ENCODE data around the gene CSNK1G2. TPM values are rescaled to one million over a fixed set of nuclear protein-coding genes. Genes with fewer than 3 reads are reported as not detected.

CSNK1G2 gene
- total RNA-seq, 4 donors from 2014 or later: 17.3 to 50.9 (median 26.2) TPM

DNA sequence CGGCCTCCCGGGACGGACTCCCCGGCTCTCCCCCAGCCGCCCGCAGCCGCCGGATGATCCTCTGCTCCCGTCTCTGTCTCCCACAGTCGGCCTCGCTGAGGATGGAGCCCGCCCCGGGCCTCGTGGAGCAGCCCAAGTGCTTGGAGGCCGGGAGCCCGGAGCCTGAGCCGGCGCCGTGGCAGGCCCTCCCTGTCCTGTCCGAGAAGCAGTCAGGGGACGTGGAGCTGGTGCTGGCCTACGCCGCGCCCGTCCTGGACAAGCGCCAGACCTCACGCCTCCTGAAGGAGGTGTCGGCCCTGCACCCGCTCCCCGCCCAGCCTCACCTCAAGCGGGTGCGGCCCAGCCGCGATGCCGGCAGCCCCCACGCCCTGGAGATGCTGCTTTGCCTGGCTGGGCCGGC is 29.0 kb upstream of the CSNK1G2 start:
- TF ChIP-seq CTCF (IDR thresholded peaks at IDR 0.05; ENCODE audit: low read depth): no peak

DNA sequence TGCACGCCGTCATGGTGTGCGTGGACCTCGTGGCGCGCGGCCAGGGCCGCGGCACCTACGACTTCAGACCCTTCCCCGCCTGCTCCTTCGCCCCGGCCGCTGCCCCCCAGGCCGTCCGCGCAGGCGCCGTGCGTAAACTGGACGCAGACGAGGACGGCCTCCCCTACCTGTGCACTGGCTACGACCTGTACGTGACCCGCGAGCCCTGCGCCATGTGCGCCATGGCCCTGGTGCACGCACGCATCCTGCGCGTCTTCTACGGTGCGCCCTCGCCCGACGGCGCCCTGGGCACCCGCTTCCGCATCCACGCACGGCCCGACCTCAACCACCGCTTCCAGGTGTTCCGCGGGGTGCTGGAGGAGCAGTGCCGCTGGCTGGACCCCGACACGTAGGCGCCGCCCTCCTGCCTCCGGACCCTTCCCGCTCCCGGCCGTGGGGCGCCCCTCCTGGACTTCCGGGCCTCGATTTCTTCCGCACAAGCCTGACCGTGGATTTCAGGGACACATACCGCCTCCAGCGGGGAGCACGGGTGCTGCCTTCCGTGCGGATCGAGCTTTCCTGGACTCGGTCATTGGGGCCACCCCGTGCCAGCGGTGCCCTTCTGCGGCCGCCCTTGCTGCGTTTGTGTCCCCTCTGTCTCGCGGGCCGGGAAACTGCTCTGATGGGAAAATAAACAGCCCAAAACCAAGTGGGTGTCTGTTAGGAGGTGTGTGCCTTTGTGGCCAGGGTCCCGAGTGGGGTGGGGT is 28.0 kb upstream of the CSNK1G2 start:
- TF ChIP-seq CTCF (IDR thresholded peaks at IDR 0.05; ENCODE audit: low read depth): no peak

GRCh38 chr19:1913781-1914577 is 27.0 kb upstream of the CSNK1G2 start:
- TF ChIP-seq CTCF (IDR thresholded peaks at IDR 0.05; ENCODE audit: low read depth): no peak

- no peak for TF ChIP-seq CTCF (IDR thresholded peaks at IDR 0.05; ENCODE audit: low read depth)
Observed at GRCh38 chr19:1914826-1915341, 26.1 kb upstream of the CSNK1G2 start.

DNA sequence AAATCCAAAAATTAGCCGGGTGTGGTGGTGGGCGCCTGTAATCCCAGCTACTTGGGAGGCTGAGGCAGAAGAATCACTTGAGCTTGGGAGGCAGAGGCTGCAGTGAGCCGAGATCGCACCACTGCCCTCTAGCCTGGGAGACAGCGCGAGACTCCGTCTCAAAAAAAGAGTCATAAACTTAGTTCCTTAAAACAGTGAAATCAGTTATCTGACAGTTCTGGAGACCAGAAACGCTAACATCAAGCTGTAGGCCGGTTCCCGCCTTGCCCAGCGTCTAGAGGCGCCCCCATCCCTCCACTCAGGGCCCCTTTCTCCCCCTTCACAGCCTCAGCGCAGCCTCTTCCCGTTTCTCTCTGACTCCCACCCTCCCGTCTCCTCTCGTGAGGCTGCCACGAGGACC is 23.8 kb upstream of the CSNK1G2 start:
- no peak for TF ChIP-seq CTCF (IDR thresholded peaks at IDR 0.05; ENCODE audit: low read depth)

- no peak for TF ChIP-seq CTCF (IDR thresholded peaks at IDR 0.05; ENCODE audit: low read depth)
Observed at GRCh38 chr19:1917926-1918325, 23.0 kb upstream of the CSNK1G2 start.

GRCh38 chr19:1918975-1919374 is 22.0 kb upstream of the CSNK1G2 start:
- TF ChIP-seq CTCF (IDR thresholded peaks at IDR 0.05; ENCODE audit: low read depth): no peak

All from subcutaneous adipose tissue (tissue), 4 donors.